LNCaP clone FGC (cell line): Measurements from ENCODE around the gene AURKAIP1.
A peak's percentile ranks its signal among the peaks of the same experiment; 100 is the strongest.
"Not testable (repeated sequence)": the region's sequence is repeated elsewhere in the genome, so short reads cannot be mapped to it uniquely, and the experiment has no call there.

ENCODE experiments used
- DNase-seq: peaks from one replicate; pipeline ENCODE4 v3.0.0-alpha.2; 2011; ENCODE audit warnings: low read depth
- H3K4me3 ChIP-seq: 2 replicates; pipeline ENCODE4 v1.5.1; 2011; ENCODE audit warnings: mild to moderate bottlenecking, low read depth, low read length, control low read depth
- TF ChIP-seq, protein P1 (sequence below): IDR thresholded peaks from 2 replicates; pipeline ENCODE4 v1.5.1; 2012; ENCODE audit warnings: mild to moderate bottlenecking; ENCODE audit not compliant: control insufficient read depth, insufficient read depth; ENCODE audit errors: extremely low read depth

AURKAIP1 gene

DNA sequence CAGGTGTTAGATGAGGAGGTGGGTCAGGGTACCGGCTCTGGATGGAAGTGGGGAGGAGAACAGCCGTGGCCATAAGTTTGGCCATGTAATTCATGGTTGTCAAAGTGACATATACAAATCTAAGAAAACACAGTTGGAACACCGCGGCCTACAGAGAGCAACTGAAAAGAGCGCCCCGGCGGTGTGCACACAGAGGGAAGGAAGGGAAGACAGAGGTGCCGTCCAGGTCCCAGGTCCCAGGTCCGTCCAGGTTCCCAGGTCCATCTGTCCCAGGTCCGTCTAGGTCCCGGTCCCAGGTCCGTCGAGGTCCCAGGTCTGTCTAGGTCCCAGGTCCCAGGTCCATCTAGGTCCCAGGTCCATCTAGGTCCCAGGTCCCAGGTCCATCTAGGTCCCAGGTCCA is 36.6 kb upstream of the AURKAIP1 start:
- TF ChIP-seq, protein P1, sequence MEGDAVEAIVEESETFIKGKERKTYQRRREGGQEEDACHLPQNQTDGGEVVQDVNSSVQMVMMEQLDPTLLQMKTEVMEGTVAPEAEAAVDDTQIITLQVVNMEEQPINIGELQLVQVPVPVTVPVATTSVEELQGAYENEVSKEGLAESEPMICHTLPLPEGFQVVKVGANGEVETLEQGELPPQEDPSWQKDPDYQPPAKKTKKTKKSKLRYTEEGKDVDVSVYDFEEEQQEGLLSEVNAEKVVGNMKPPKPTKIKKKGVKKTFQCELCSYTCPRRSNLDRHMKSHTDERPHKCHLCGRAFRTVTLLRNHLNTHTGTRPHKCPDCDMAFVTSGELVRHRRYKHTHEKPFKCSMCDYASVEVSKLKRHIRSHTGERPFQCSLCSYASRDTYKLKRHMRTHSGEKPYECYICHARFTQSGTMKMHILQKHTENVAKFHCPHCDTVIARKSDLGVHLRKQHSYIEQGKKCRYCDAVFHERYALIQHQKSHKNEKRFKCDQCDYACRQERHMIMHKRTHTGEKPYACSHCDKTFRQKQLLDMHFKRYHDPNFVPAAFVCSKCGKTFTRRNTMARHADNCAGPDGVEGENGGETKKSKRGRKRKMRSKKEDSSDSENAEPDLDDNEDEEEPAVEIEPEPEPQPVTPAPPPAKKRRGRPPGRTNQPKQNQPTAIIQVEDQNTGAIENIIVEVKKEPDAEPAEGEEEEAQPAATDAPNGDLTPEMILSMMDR, result no peak
- no peak for DNase-seq
- H3K4me3 ChIP-seq, result no peak overlapping the region

DNA sequence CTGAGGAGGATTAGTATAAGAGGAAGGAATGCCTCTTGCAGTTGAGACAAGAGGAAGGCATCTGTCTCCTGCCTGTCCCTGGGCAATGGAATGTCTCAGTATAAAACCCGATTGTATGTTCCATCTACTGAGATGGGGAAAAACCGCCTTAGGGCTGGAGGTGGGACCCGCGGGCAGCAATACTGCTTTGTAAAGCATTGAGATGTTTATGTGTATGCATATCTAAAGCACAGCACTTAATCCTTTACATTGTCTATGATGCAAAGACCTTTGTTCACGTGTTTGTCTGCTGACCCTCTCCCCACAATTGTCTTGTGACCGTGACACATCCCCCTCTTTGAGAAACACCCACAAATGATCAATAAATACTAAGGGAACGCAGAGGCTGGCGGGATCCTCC is 35.2 kb upstream of the AURKAIP1 start:
- not testable (repeated sequence) for DNase-seq, H3K4me3 ChIP-seq

DNA sequence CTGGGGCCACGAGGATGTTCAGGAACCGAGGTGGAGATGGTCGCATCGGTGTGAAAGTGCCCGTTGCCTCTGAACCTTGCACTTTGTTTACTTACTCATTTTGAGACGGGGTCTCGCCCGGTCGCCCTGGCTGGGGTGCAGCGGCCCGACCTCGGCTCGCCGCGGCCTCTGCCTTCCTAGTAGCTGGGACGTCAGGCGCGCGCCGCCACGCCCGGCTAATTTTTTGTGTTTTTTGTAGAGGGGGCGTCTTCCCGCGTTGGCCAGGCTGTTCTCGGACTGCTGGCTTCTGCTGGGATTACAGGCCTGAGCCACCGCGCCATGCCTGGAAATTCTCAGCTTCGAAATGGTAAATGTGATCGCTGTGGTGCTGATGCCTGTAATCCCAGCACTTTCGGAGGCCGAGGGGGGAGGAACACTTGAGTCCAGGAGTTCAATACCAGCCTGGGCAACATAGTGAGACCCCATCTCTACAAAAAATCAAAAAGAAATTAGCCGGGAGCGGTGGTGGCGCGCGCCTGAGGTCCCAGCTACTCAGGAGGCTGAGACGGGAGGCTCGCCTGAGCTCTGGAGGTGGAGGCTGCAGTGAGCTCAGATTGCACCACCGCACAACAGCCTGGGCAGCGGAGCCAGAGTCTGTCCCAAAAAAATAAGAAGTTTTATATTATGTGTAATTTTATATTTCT is 32.8 kb upstream of the AURKAIP1 start:
- DNase-seq, result no peak
- peak overlapping the region; percentile 98 for H3K4me3 ChIP-seq
- TF ChIP-seq, protein P1, result no peak

DNA sequence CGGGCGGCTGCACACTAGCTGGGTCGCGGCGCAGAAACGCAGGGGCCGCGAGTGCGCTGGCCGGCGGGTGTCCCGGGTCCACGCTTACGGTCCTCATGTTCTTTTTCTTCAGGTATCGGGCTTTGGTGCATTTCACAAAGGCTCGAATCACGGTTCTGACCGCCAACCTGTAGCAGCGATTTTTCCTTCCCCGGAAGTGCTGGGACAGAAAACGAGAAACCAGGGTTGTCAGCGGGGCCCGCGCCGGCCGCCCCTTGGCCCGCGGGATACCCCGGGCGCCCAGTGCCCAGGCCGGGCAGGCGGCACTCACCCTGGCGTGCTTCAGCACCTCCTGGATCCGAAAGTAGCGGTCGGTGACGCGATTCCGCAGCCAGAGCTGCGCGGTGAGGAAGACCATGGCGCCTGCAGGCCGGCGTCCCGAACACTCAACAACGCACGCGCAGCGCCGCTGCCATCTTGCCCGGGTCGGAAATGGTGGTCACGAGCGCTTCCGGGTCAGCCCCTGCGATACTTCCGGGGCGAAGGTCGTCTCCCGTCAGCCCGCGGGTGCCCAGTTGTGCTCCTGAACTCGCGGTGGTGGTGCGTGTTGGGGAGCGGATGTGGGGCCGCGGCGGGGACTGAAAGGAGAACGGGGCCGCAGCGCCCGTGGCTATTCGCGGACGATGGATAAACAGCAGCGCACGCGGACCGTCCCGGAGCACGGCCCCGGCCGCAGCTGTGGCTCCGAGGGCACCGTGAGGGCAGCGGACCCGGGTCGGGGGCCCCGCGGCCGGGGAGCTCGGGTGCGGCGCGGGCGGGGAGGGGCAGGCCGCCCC is 32.0 kb upstream of the AURKAIP1 start, which contains the start of gene MRPL20:
MRPL20 (minus strand) TSS at position 473 of the 815 bp plus-strand sequence; CDS start at position 397, 76 bp downstream.
- TF ChIP-seq, protein P1, result no peak
- H3K4me3 ChIP-seq, result peak within 1 kb of the TSS; percentile 98
- peak; percentile 64 for DNase-seq

DNA sequence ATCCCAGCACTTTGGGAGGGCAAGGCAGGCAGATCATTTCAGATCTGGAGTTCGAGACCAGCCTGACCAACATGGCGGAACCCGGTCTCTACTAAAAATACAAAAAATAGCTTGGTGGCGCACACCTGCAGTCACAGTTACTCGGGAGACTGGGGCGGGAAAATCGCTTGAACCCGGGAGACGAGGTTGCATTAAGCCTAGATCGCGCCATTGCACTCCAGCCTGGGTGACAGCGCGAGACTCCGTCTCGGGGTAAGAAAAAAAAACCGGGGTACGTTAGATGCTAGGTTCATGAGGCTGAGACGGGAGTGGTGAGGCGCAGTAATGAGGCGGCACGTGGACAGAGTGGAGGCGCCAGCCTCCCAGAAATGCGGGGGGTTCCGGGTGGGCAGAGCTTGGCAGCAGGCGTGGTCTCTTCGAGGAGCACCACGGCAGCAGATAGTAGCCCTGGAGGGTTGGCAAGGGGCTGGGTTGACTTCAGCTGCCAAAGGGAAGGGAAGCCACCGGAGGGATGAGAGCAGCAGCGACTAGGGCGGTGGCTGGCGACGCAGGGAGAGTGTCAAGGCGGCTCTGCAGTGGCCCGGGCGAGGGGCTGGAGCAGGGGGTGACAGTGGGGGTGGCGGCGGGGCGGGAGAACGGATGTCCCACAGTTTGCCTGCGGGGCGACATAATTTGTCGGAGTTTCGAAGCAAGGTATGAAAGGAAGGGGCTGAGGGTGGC is 31.3 kb upstream of the AURKAIP1 start:
- TF ChIP-seq, protein P1, result no peak
- no peak for DNase-seq
- H3K4me3 ChIP-seq, result peak overlapping the region; percentile 98

DNA sequence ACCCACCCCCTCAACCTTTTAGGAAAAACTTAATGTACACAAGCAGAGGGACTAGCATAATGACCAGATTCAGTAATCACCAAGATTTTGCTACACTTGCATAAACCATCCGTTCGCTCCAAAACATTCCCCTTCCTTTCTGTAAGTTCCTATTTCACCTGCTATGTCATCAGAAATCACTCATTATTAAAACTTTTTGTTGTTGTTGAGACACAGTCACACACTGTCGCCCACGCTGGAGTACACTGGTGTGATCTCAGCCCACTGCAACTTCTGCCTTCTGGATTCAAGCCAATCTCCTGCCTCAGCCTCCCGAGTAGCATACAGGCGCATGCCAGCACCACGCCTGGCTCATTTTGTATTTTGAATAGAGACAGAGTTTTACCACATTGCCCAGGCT is 28.6 kb upstream of the AURKAIP1 start:
- DNase-seq, result no peak
- TF ChIP-seq, protein P1, result no peak
- no peak overlapping the region for H3K4me3 ChIP-seq

DNA sequence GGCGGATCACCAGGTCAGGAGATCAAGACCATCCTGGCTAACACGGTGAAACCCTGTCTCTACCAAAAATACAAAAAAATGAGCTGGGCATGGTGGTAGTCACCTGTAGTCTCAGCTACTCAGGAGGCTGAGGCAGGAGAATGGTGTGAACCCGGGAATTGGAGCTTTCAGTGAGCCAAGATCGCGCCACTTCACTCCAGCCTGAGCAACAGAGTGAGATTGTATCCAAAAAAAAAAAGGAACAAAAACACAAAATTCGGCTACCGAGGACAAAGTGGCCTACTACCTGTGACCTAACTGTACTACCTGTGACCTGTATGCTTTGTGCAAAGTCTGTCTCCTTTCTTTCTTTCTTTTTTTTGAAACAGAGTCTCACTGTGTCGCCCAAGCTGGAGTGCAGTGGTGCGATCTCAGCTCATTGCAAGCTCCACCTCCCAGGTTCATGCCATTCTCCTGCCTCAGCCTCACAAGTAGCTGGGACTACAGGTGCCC is 27.9 kb upstream of the AURKAIP1 start:
- not testable (repeated sequence) for DNase-seq

More for the DNA sequence above, 27.9 kb upstream of the AURKAIP1 start:
- H3K4me3 ChIP-seq, result not testable (repeated sequence)
